Esophagus muscularis mucosa (tissue), 4 donors: Measurements from ENCODE around the gene NLRC3. TPM values are rescaled to one million over a fixed set of nuclear protein-coding genes. Genes with fewer than 3 reads are reported as not detected.

Source experiments
- DNase-seq: peaks from one replicate; pipeline ENCODE4 v3.0.0-alpha.2; 2017; ENCODE audit errors: extremely low spot score
- H3K27ac ChIP-seq, 4 donors: fragments of 200-600 bp; sonication (generic); replicated peaks in 1 of 4; 1 replicate in 3 of 4; 2 replicates in 1 of 4; pipeline ENCODE4 v1.5.1; 2016 to 2019; ENCODE audit warnings: mild to moderate bottlenecking in 1 of 4
- H3K27me3 ChIP-seq, 4 donors: fragments of 200-600 bp; sonication (generic); one replicate each; pipeline versions ENCODE4 v1.5.1 to v1.6.0; 2016 to 2019
- H3K36me3 ChIP-seq, 4 donors: fragments of 200-600 bp; sonication (generic); one replicate each; pipeline ENCODE4 v1.5.1; 2016 to 2019
- H3K4me1 ChIP-seq, 4 donors: fragments of 200-600 bp; sonication (generic); one replicate each; pipeline ENCODE4 v1.5.1; 2016 to 2019
- H3K4me3 ChIP-seq, 4 donors: fragments of 200-600 bp; sonication (generic); 1 replicate in 2 of 4; 2 replicates in 2 of 4; pipeline ENCODE4 v1.5.1; 2016 to 2019; ENCODE audit warnings: mild to moderate bottlenecking in 4 of 4, moderate library complexity in 1 of 4
- H3K9me3 ChIP-seq, 4 donors: fragments of 200-600 bp; sonication (generic); 1 replicate in 3 of 4; 2 replicates in 1 of 4; pipeline ENCODE4 v1.5.1; 2016 to 2019
- CTCF ChIP-seq, 3 experiments: fragments of 200-600 bp in 2 of 3; fragments of 450-650 bp in 1 of 3; sonication (generic) in 2 of 3; IDR thresholded peaks; one replicate each; pipeline ENCODE4 v1.5.1; 2017 to 2019; ENCODE audit warnings: antibody characterized with exemption in 3 of 3, mild to moderate bottlenecking in 2 of 3, moderate library complexity in 1 of 3
- EP300 ChIP-seq: sonication (generic); formaldehyde crosslinking; IDR thresholded peaks from one replicate; pipeline ENCODE4 v1.6.1; 2017; ENCODE audit warnings: antibody characterized with exemption
- POLR2A ChIP-seq: fragments of 450-650 bp; IDR thresholded peaks from one replicate; pipeline ENCODE4 v1.6.1; 2017; ENCODE audit warnings: antibody characterized with exemption, moderate library complexity, mild to moderate bottlenecking, low read depth
- POLR2AphosphoS5 ChIP-seq, 2 donors: sonication (generic); formaldehyde crosslinking; IDR thresholded peaks; one replicate each; pipeline ENCODE4 v1.6.1; 2017; ENCODE audit warnings: antibody characterized with exemption in 2 of 2
- WGBS: methylation state at CpG from one replicate; pipeline ENCODE4 v1.1.5; 2018; 5-methylcytosine and 5-hydroxymethylcytosine counted together
- intact Hi-C: fragments of 100-400 bp; cut with DNase I; formaldehyde crosslinking; loops from one replicate; pipeline ENCODE4 v1.15.1; 2023
- total RNA-seq, 4 donors: library from RNA; depleted of rRNA; stranded (reverse); fragments of >200 nt; gene quantifications; one replicate each; pipeline versions ENCODE4 v1.1.0 to v1.2.1, GENCODE V29; 2016

The NLRC3 gene
- total RNA-seq, 4 donors from 2014 or later: 0.57 to 2.5 (median 0.95) TPM

GRCh38 chr16:3511286-3512180 is 65.7 kb downstream of the NLRC3 start:
- DNase-seq: no peak
- 94% methylated on average over 23 of the region's 23 CpGs for WGBS

GRCh38 chr16:3510416-3510815 is 66.8 kb downstream of the NLRC3 start:
- no peak for DNase-seq
- TF ChIP-seq CTCF (IDR thresholded peaks at IDR 0.05) (no peak), EP300 (no peak), POLR2AphosphoS5 (IDR thresholded peaks at IDR 0.05) (no peak), POLR2A (no peak)

More at GRCh38 chr16:3511286-3512180, 65.7 kb downstream of the NLRC3 start:
- Histone ChIP-seq H3K4me1 (no peaks in the 10 kb centered on the region), H3K27ac (no peak overlapping the region), H3K4me3 (no peak overlapping the region), H3K9me3 (no peaks in the 10 kb centered on the region), H3K36me3 (peaks cover 59 to 100% (median 97%) of the 10 kb centered on the region in 4 donors), H3K27me3 (no peaks in the 10 kb centered on the region)
- TF ChIP-seq EP300: no peak
- TF ChIP-seq CTCF (IDR thresholded peaks at IDR 0.05): no peak
- no peak for TF ChIP-seq POLR2A
- no peak for TF ChIP-seq POLR2AphosphoS5 (IDR thresholded peaks at IDR 0.05)
- intact Hi-C loops: no loop called here

GRCh38 chr16:3509470-3509928 is 67.7 kb downstream of the NLRC3 start:
- Histone ChIP-seq H3K27me3 (no peaks in the 10 kb centered on the region), H3K36me3 (peaks cover 56 to 100% (median 95%) of the 10 kb centered on the region in 4 donors), H3K4me3 (no peak overlapping the region), H3K27ac (no peak overlapping the region), H3K4me1 (no peaks in the 10 kb centered on the region), H3K9me3 (no peaks in the 10 kb centered on the region)
- DNase-seq: no peak
- TF ChIP-seq EP300 (no peak), POLR2A (no peak), POLR2AphosphoS5 (IDR thresholded peaks at IDR 0.05) (no peak), CTCF (IDR thresholded peaks at IDR 0.05) (no peak)
- WGBS: 88% methylated on average over 13 of the region's 13 CpGs
- intact Hi-C loops: no loop called here

More at GRCh38 chr16:3510416-3510815, 66.8 kb downstream of the NLRC3 start:
- Histone ChIP-seq H3K36me3 (peaks cover 59 to 100% (median 94%) of the 10 kb centered on the region in 4 donors), H3K27me3 (no peaks in the 10 kb centered on the region), H3K9me3 (no peaks in the 10 kb centered on the region), H3K4me3 (no peak overlapping the region), H3K4me1 (no peaks in the 10 kb centered on the region), H3K27ac (no peak overlapping the region)
- WGBS: 96% methylated on average over 10 of the region's 10 CpGs
- intact Hi-C loops: no loop called here

DNA sequence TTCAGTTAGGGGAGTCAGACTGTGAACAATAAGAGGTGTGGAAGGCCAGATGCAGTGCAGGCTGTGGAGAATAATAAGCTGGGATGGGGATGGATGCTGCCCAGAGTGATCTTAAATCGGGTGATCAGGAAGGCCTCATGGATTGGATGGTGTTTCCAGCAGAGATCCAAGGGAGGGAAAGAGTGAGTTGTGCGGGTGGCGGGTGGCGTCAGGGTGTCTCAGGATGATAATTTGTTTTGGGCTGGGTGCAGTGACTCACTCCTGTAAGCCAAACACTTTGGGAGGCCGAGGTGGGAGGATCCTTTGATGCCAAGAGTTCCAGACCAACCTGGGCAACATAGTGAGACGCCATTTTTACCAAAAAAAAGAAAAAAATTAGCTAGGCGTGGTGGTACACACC is 68.5 kb downstream of the NLRC3 start:
- H3K4me1 ChIP-seq: peaks cover 0 to 3% (median under 1%) of the 10 kb centered on the region in 4 donors
- WGBS: 88% methylated on average over 7 of the region's 7 CpGs
- DNase-seq: no peak
- TF ChIP-seq EP300 (no peak), CTCF (IDR thresholded peaks at IDR 0.05) (no peak), POLR2A (no peak), POLR2AphosphoS5 (IDR thresholded peaks at IDR 0.05) (no peak)
- no peaks in the 10 kb centered on the region for H3K9me3 ChIP-seq
- no peaks in the 10 kb centered on the region for H3K27me3 ChIP-seq
- peaks cover 49 to 92% (median 87%) of the 10 kb centered on the region in 4 donors for H3K36me3 ChIP-seq
- no peak overlapping the region for H3K27ac ChIP-seq
- intact Hi-C loops: no loop called here
- H3K4me3 ChIP-seq: no peak overlapping the region
